Fibroblast of lung (primary cell): ENCODE data around the gene ABL2. TPM values are rescaled to one million over a fixed set of nuclear protein-coding genes. Genes with fewer than 3 reads are reported as not detected.

ENCODE experiments used
- DNase-seq, 2 donors: peaks; one replicate each; pipeline versions ENCODE4 v3.0.0 to v3.0.0-alpha.2; 2010; ENCODE audit warnings: low read depth in 2 of 2
- H2AFZ ChIP-seq: 2 replicates; pipeline ENCODE4 v1.5.1; 2012; ENCODE audit warnings: low read length, control low read depth, inconsistent platforms
- H3K27ac ChIP-seq: 2 replicates; pipeline ENCODE4 v1.5.1; 2011; ENCODE audit warnings: low read length, control low read depth; ENCODE audit not compliant: insufficient read depth
- H3K27me3 ChIP-seq: 2 replicates; pipeline ENCODE4 v1.5.1; 2011; ENCODE audit warnings: mild to moderate bottlenecking, low read length; ENCODE audit not compliant: control insufficient read depth, insufficient read depth
- H3K36me3 ChIP-seq: 2 replicates; pipeline ENCODE4 v1.5.1; 2011; ENCODE audit warnings: low read length; ENCODE audit not compliant: control insufficient read depth, insufficient read depth
- H3K4me1 ChIP-seq: 2 replicates; pipeline ENCODE4 v1.5.1; 2011; ENCODE audit warnings: low read length; ENCODE audit not compliant: control insufficient read depth, insufficient read depth; ENCODE audit errors: extremely low read depth
- H3K4me2 ChIP-seq: 2 replicates; pipeline ENCODE4 v1.5.1; 2011; ENCODE audit warnings: low read length, control low read depth; ENCODE audit not compliant: insufficient read depth; ENCODE audit errors: extremely low read depth
- H3K4me3 ChIP-seq, 4 experiments: fragments of 200-600 bp in 1 of 4; sonication (generic) in 1 of 4; replicated peaks in 1 of 4; 2 replicates each; pipeline ENCODE4 v1.5.1; 2011 to 2016; ENCODE audit warnings: low read length in 4 of 4, low read depth in 3 of 4, mild to moderate bottlenecking in 3 of 4, control low read depth in 2 of 4, inconsistent platforms in 1 of 4, mixed read lengths in 1 of 4; ENCODE audit not compliant: insufficient read depth in 1 of 4; ENCODE audit errors: control extremely low read depth in 1 of 4
- H3K79me2 ChIP-seq: 2 replicates; pipeline ENCODE4 v1.5.1; 2012; ENCODE audit warnings: mild to moderate bottlenecking, low read length, inconsistent platforms; ENCODE audit not compliant: control insufficient read depth, insufficient read depth
- H3K9ac ChIP-seq: 2 replicates; pipeline ENCODE4 v1.5.1; 2011; ENCODE audit warnings: mild to moderate bottlenecking, low read length, control low read depth; ENCODE audit not compliant: insufficient read depth
- H3K9me3 ChIP-seq: 2 replicates; pipeline ENCODE4 v1.5.1; 2012; ENCODE audit warnings: low read depth, low read length; ENCODE audit not compliant: control insufficient read depth, insufficient read depth
- H4K20me1 ChIP-seq: 2 replicates; pipeline ENCODE4 v1.5.1; 2011; ENCODE audit warnings: low read length; ENCODE audit not compliant: control insufficient read depth, insufficient read depth; ENCODE audit errors: extremely low read depth
- EZH2 ChIP-seq: IDR thresholded peaks from 2 replicates; pipeline ENCODE4 v1.5.1; 2012; ENCODE audit warnings: low read length, control low read depth, mild to moderate bottlenecking; ENCODE audit errors: missing control alignments
- polyA plus RNA-seq, 2 donors: library from polyadenylated mRNA; depleted of rRNA in 1 of 2; stranded (reverse) in 1 of 2; unstranded in 1 of 2; fragments of >200 nt; gene quantifications; 2 replicates each; pipeline ENCODE4 v1.2.1, GENCODE V29; 2011 to 2012; ENCODE audit warnings: missing spikeins in 1 of 2
- total RNA-seq: library from RNA; depleted of rRNA; stranded (reverse); fragments of >200 nt; gene quantifications from 2 replicates; pipeline ENCODE4 v1.2.1, GENCODE V29; 2014
- TF ChIP-seq, protein P1 (sequence below), 2 donors: IDR thresholded peaks in 1 of 2; conservative IDR thresholded peaks in 1 of 2; 1 replicate in 1 of 2; 2 replicates in 1 of 2; pipeline ENCODE4 v1.5.1; 2011 to 2012; ENCODE audit warnings: low read length in 2 of 2, control low read depth in 1 of 2, inconsistent platforms in 1 of 2, low read depth in 1 of 2, mild to moderate bottlenecking in 1 of 2

The ABL2 gene
- total and polyA plus RNA-seq, 2 donors (not counting 1 experiment from before 2014, with no cell fraction given) = 36.1 to 85.4 TPM

DNA sequence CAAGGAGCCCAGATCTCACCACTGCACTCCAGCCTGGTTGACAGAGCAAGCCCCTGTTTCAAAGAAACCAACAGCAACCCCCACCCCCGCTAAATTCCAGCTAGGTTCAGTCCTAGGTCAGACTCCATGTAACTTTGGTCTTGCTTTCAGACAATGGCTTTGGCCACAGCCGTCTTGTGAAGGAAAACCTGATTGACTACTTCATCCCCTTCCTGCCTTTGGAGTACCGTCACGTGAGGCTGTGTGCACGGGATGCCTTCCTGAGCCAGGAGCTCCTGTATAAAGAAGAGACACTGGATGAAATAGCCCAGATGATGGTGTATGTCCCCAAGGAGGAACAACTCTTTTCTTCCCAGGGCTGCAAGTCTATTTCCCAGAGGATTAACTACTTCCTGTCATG, 134.7 kb downstream of the ABL2 start:
- no peak overlapping the region for H3K9ac ChIP-seq
- H4K20me1 ChIP-seq = no peaks in the 10 kb centered on the region
- H3K9me3 ChIP-seq = no peaks in the 10 kb centered on the region
- no peak overlapping the region for H2AFZ ChIP-seq
- H3K79me2 ChIP-seq = no peaks in the 10 kb centered on the region
- peaks cover 14% of the 10 kb centered on the region for H3K36me3 ChIP-seq
- H3K27ac ChIP-seq = no peak overlapping the region
- TF ChIP-seq, protein P1, sequence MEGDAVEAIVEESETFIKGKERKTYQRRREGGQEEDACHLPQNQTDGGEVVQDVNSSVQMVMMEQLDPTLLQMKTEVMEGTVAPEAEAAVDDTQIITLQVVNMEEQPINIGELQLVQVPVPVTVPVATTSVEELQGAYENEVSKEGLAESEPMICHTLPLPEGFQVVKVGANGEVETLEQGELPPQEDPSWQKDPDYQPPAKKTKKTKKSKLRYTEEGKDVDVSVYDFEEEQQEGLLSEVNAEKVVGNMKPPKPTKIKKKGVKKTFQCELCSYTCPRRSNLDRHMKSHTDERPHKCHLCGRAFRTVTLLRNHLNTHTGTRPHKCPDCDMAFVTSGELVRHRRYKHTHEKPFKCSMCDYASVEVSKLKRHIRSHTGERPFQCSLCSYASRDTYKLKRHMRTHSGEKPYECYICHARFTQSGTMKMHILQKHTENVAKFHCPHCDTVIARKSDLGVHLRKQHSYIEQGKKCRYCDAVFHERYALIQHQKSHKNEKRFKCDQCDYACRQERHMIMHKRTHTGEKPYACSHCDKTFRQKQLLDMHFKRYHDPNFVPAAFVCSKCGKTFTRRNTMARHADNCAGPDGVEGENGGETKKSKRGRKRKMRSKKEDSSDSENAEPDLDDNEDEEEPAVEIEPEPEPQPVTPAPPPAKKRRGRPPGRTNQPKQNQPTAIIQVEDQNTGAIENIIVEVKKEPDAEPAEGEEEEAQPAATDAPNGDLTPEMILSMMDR (conservative IDR thresholded peaks at IDR 0.05 in 1 of 2, IDR thresholded peaks at IDR 0.05 in 1 of 2; ENCODE audit: low read depth in 1 of 2, low read length in 2 of 2) = no peak
- no peak for TF ChIP-seq EZH2
- H3K4me3 ChIP-seq = no peak overlapping the region
- H3K4me2 ChIP-seq = no peak overlapping the region
- H3K27me3 ChIP-seq = no peaks in the 10 kb centered on the region
- peaks cover 13% of the 10 kb centered on the region for H3K4me1 ChIP-seq
- no peak for DNase-seq

GRCh38 chr1:179092896-179093461, 136.5 kb downstream of the ABL2 start:
- Histone ChIP-seq H3K27me3 (no peaks in the 10 kb centered on the region), H3K36me3 (peaks cover 18% of the 10 kb centered on the region), H3K27ac (no peak overlapping the region), H3K9me3 (no peaks in the 10 kb centered on the region), H3K79me2 (no peaks in the 10 kb centered on the region), H3K9ac (no peak overlapping the region), H4K20me1 (no peaks in the 10 kb centered on the region), H2AFZ (no peak overlapping the region), H3K4me1 (peaks cover 13% of the 10 kb centered on the region), H3K4me3 (no peak overlapping the region), H3K4me2 (no peak overlapping the region)
- TF ChIP-seq, protein P1 (conservative IDR thresholded peaks at IDR 0.05 in 1 of 2, IDR thresholded peaks at IDR 0.05 in 1 of 2; ENCODE audit: low read depth in 1 of 2, low read length in 2 of 2) = no peak
- no peak for DNase-seq

- H3K4me1 ChIP-seq = peaks cover 13% of the 10 kb centered on the region
- no peaks in the 10 kb centered on the region for H3K79me2 ChIP-seq
- peaks cover 16% of the 10 kb centered on the region for H3K36me3 ChIP-seq
- H3K9me3 ChIP-seq = no peaks in the 10 kb centered on the region
- H3K4me2 ChIP-seq = no peak overlapping the region
- H2AFZ ChIP-seq = no peak overlapping the region
- no peak overlapping the region for H3K4me3 ChIP-seq
- H3K9ac ChIP-seq = no peak overlapping the region
- no peaks in the 10 kb centered on the region for H4K20me1 ChIP-seq
- TF ChIP-seq, protein P1 (conservative IDR thresholded peaks at IDR 0.05 in 1 of 2, IDR thresholded peaks at IDR 0.05 in 1 of 2; ENCODE audit: low read depth in 1 of 2, low read length in 2 of 2) = no peak
- no peak for TF ChIP-seq EZH2
- H3K27ac ChIP-seq = peak overlapping the region; percentile 58
- no peaks in the 10 kb centered on the region for H3K27me3 ChIP-seq
- peak in 1 of 2 donors; percentile 93 for DNase-seq
Measured at GRCh38 chr1:179091691-179092165, 137.7 kb downstream of the ABL2 start.
